MM.1S (cell line): Measurements from ENCODE around the gene SH3RF3.

Experiments used
- DNase-seq: peaks from one replicate; pipeline ENCODE4 v3.0.0-alpha.2; 2015
- H2AFZ ChIP-seq: fragments of 300-600 bp; sonication (generic); 2 replicates; pipeline ENCODE4 v1.6.0; 2016; ENCODE audit warnings: antibody characterized with exemption, low read length
- H3F3A ChIP-seq: fragments of 300-600 bp; sonication (generic); 2 replicates; pipeline ENCODE4 v1.6.1; 2016; ENCODE audit warnings: mild to moderate bottlenecking, antibody characterized with exemption, low read length, moderate library complexity, mixed read lengths; ENCODE audit not compliant: insufficient read depth
- H3K27ac ChIP-seq: fragments of 300-600 bp; sonication (generic); 2 replicates; pipeline ENCODE4 v1.5.1; 2016; ENCODE audit warnings: mild to moderate bottlenecking, low read length
- H3K27me3 ChIP-seq: fragments of 300-600 bp; sonication (generic); replicated peaks from 2 replicates; pipeline ENCODE4 v1.6.0; 2016; ENCODE audit warnings: low read length; ENCODE audit not compliant: insufficient read depth
- H3K36me3 ChIP-seq: fragments of 300-600 bp; sonication (generic); replicated peaks from 2 replicates; pipeline ENCODE4 v1.6.1; 2016; ENCODE audit warnings: mild to moderate bottlenecking, low read length, mixed read lengths; ENCODE audit not compliant: insufficient read depth
- H3K4me1 ChIP-seq: fragments of 300-600 bp; sonication (generic); 2 replicates; pipeline ENCODE4 v1.6.1; 2016; ENCODE audit warnings: low read length, mixed read lengths
- H3K4me2 ChIP-seq: fragments of 300-600 bp; sonication (generic); 2 replicates; pipeline ENCODE4 v1.6.0; 2016; ENCODE audit warnings: low read depth, low read length
- H3K4me3 ChIP-seq: fragments of 300-600 bp; sonication (generic); 2 replicates; pipeline ENCODE4 v1.5.1; 2016; ENCODE audit warnings: low read length, mixed read lengths
- H3K79me2 ChIP-seq: fragments of 300-600 bp; sonication (generic); 2 replicates; pipeline ENCODE4 v1.6.1; 2016; ENCODE audit warnings: mixed run types, low read length, mixed read lengths
- H3K9ac ChIP-seq: fragments of 300-600 bp; sonication (generic); 2 replicates; pipeline ENCODE4 v1.6.1; 2016; ENCODE audit warnings: low read length, mixed read lengths
- H3K9me2 ChIP-seq: fragments of 300-600 bp; sonication (generic); replicated peaks from 2 replicates; pipeline ENCODE4 v1.6.1; 2016; ENCODE audit warnings: mild to moderate bottlenecking, low read length, mixed read lengths; ENCODE audit not compliant: insufficient read depth
- H3K9me3 ChIP-seq: fragments of 300-600 bp; sonication (generic); replicated peaks from 2 replicates; pipeline ENCODE4 v1.6.1; 2016; ENCODE audit warnings: mild to moderate bottlenecking, low read length, mixed read lengths; ENCODE audit not compliant: insufficient read depth
- H4K20me1 ChIP-seq: fragments of 300-600 bp; sonication (generic); 2 replicates; pipeline ENCODE4 v1.6.1; 2016; ENCODE audit warnings: mild to moderate bottlenecking, low read length, moderate library complexity, mixed read lengths; ENCODE audit not compliant: insufficient read depth
- CTCF ChIP-seq: fragments of 300-600 bp; sonication (generic); IDR thresholded peaks from 2 replicates; pipeline ENCODE4 v1.5.1; 2016; ENCODE audit warnings: antibody characterized with exemption, low read length, mixed read lengths
- EZH2 ChIP-seq: fragments of 300-600 bp; sonication (generic); optimal IDR thresholded peaks from 2 replicates; pipeline ENCODE3; 2017; ENCODE audit warnings: low read depth, mild to moderate bottlenecking, antibody characterized with exemption, low read length, mixed read lengths
- EZH2phosphoT487 ChIP-seq: fragments of 300-600 bp; sonication (generic); IDR thresholded peaks from 2 replicates; pipeline ENCODE4 v1.6.1; 2018; ENCODE audit warnings: antibody characterized with exemption, low read length

The SH3RF3 gene

GRCh38 chr2:109382951-109383350, 253.9 kb downstream of the SH3RF3 start:
- Histone ChIP-seq H3K4me1 (no peaks in the 10 kb centered on the region), H3K27ac (no peak overlapping the region), H3K4me3 (no peak overlapping the region), H3K9me2 (no peaks in the 10 kb centered on the region), H3K27me3 (no peaks in the 10 kb centered on the region), H3K4me2 (no peak overlapping the region), H3F3A (no peaks in the 10 kb centered on the region), H3K9ac (no peak overlapping the region), H3K36me3 (no peaks in the 10 kb centered on the region), H4K20me1 (no peaks in the 10 kb centered on the region), H2AFZ (no peak overlapping the region), H3K79me2 (no peaks in the 10 kb centered on the region), H3K9me3 (no peaks in the 10 kb centered on the region)
- no peak for TF ChIP-seq EZH2phosphoT487
- TF ChIP-seq EZH2: no peak
- TF ChIP-seq CTCF: no peak
- no peak for DNase-seq

GRCh38 chr2:109383505-109384307, 254.7 kb downstream of the SH3RF3 start:
- H4K20me1 ChIP-seq: no peaks in the 10 kb centered on the region

GRCh38 chr2:109384308-109385271, 255.6 kb downstream of the SH3RF3 start:
- Histone ChIP-seq H3K9me3 (no peaks in the 10 kb centered on the region), H2AFZ (no peak overlapping the region), H3K9ac (no peak overlapping the region), H3K4me1 (no peaks in the 10 kb centered on the region), H3K27me3 (no peaks in the 10 kb centered on the region), H3F3A (no peaks in the 10 kb centered on the region), H4K20me1 (no peaks in the 10 kb centered on the region), H3K4me3 (no peak overlapping the region), H3K36me3 (no peaks in the 10 kb centered on the region), H3K27ac (no peak overlapping the region), H3K4me2 (no peak overlapping the region), H3K9me2 (no peaks in the 10 kb centered on the region), H3K79me2 (no peaks in the 10 kb centered on the region)
- no peak for DNase-seq
- no peak for TF ChIP-seq EZH2phosphoT487

More at GRCh38 chr2:109383505-109384307, 254.7 kb downstream of the SH3RF3 start:
- H3K4me3 ChIP-seq: no peak overlapping the region
- no peaks in the 10 kb centered on the region for H3K27me3 ChIP-seq
- no peaks in the 10 kb centered on the region for H3K4me1 ChIP-seq
- no peak for DNase-seq
- TF ChIP-seq EZH2: no peak
- TF ChIP-seq CTCF: no peak
- no peak for TF ChIP-seq EZH2phosphoT487
- H3K79me2 ChIP-seq: no peaks in the 10 kb centered on the region
- H3K36me3 ChIP-seq: no peaks in the 10 kb centered on the region
- no peaks in the 10 kb centered on the region for H3K9me2 ChIP-seq
- H3K27ac ChIP-seq: no peak overlapping the region
- H3K9me3 ChIP-seq: no peaks in the 10 kb centered on the region
- H3K4me2 ChIP-seq: no peak overlapping the region
- no peaks in the 10 kb centered on the region for H3F3A ChIP-seq
- no peak overlapping the region for H2AFZ ChIP-seq
- no peak overlapping the region for H3K9ac ChIP-seq
